ENCODE data around the gene MAB21L1.

MAB21L1 gene

DNA sequence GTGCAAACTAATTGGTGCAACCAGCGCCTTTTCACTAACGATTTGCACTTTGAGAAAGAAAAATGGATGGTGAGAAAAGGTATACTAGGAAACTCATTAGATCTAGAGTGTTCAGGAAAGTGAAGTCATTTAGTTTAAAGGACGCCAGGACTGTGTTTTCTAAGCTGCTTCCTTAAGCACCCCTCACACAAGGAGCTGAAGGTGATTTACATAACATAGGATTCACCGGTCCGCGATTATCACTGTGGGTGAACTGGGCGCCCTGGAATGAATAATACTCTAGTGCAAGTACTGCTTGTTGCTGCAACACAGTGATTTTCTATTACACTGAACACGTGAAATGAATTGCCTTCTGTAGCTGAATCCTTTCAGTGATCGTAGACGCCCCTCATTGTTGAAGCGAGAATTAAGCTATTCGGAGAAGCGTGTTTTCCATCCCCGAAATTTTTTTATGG, 2.6 kb upstream of the MAB21L1 start:
- DNase-seq = no peak

- DNase-seq = no peak
Observed at GRCh38 chr13:35478271-35479037, 2.0 kb upstream of the MAB21L1 start.

- no peak for DNase-seq
Observed at GRCh38 chr13:35477386-35477946, 977 bp upstream of the MAB21L1 start.

GRCh38 chr13:35475212-35475959, 1.1 kb downstream of the MAB21L1 start:
- DNase-seq = no peak

GRCh38 chr13:35474496-35475211, 1.8 kb downstream of the MAB21L1 start:
- no peak for DNase-seq

DNA sequence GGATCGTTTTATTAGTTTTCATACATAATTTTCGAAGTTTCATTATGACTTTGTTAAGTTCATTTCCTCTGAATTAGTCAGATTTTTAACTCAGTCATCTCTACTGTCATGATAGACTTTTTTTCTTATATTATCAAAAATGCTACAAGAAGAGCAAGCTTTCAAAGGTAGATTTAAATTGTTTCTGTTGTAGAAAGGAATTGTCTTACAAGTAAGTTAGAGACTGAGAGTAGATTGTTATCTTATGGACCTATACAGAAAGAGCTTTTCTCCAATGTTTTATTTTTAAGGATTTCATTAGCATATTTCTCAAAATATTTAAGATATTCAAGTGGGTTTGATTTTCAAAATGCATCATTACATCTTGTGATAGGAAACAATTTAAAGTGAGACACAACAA, 2.7 kb downstream of the MAB21L1 start:
- DNase-seq = no peak

DNA sequence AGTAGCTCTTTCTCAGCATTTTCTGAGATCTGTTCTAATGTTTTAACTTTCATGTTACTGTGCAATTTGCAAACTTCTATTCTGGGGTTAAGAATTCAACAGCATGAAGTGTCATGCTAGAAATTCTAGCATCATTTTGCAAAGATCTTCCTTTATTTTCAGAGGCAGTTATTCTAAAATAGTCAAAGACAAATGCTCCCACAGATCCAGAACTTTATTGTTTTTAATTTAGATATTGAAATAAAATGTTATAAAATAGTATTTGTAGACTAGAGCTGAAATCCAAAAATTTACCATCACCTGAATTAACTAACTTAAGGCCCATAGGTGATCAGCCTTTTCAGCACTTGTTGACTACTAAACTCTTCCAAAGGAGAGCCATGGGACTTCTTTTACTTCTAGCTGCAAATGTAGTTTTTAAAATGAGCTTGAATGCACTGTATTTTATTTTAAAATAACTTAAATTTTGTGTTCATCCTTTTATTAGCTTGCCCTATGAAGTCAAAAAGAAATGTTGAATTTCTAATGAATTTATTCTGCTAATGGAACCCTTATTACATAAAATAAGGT, 3.2 kb downstream of the MAB21L1 start:
- no peak for DNase-seq

DNA sequence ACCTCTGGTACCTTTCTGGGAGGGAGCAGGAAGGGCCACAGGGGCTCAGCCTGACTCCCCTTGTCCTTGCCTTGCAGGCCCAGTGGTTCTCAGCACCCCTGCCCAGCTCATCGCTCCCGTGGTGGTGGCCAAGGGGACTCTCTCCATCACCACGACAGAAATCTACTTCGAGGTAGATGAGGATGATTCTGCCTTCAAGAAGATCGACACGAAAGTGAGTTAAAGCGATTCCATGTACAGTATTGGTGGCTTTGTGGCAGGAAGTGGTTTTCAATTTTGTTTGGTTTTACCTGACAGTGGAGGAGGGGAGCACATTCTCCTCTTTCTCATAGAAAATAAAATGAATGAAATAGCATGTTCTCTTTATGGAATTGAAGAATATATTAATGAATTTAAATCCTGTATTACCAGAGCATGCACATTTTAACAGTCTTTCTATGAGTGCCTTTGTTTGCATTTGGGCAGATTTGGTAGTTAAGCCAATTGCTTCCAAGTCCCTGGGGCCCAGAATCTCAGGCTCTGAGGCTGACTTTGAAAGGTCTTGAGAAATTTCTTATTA, 4.1 kb downstream of the MAB21L1 start:
- DNase-seq = no peak

- no peak for DNase-seq
Observed at GRCh38 chr13:35471706-35472322, 4.7 kb downstream of the MAB21L1 start.

DNA sequence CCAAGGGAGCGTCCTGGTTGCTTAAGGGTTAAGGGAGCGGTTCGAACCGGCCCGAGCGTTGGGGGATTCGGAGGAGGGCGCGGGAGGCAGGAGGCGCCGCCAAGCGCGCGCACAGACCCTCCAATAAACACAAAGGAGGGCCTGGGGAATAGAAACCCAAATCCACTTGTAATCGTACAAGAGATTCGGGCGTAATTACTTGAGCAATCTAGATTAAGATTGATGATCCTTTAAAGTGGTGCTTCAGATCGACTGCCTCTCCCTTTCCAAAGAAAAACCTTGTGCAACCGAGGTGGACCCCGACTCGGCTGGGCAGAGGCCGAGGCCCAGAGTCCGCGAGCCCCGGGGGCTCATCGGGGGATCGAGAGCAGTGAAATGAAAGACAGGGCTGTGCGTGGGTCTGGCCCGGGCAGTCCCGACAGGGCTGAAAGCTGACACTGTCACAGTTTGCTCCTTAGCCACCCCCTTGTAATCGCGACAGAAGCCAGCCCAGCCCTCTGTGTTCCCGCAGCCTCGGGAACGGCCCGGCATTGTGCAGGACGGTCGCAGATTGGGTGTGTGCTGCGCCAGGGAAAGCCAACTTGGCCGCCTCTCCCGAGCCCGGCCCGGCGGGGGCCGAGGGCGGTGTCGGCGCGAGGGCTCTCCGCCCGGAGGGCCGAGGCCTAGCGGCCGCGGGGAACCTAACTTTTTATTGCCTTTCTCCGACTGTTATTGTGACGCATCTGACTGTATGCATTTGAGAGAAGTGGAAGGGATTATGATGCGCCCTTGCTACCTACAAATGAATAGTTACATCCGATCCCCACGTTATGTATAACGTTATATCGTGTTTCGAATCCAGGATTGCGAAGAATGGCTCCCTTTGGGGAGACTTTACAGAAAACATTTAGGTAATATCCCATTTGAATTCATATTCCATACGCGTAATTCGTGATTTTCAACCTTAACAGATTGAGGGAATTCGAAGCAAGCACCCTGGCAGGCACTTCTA, 5.5 kb downstream of the MAB21L1 start:
- peak in 1 of 2 donors; percentile 8 for DNase-seq

DNA sequence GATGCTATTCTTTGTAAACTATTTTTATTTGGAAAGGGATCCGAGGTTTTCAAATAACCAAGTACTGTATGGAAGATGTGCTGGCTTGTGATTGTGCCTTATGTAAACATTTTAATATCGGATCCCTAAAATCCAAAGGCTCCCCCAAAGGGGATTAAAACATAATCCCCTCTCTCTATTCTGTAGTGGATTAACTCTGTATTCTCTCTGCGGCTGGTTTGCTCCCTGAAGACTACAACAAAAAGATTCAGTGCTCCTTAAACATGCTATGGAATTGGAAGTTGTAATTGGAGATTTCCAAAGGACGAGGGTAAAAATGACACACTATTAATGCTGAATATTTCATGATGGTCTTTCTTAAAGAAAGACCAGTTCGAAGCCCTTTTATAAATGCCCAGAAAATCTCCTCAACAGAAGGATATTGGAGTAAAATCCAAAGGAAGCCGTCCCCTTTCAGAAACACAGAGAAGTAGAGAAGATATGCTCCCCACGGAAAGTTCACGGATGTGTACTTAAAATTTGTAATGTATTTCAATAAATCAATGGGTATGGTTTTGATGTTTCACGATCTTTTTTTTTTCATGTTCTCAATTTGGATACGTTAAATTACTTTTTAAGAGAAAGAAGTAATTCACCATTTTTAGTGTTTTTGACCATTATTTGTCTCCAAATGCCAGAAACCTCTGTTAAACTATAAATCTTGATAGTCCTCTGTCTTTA, 6.5 kb downstream of the MAB21L1 start:
- no peak for DNase-seq

- no peak for DNase-seq
Observed at GRCh38 chr13:35468195-35468594, 8.3 kb downstream of the MAB21L1 start.

DNA sequence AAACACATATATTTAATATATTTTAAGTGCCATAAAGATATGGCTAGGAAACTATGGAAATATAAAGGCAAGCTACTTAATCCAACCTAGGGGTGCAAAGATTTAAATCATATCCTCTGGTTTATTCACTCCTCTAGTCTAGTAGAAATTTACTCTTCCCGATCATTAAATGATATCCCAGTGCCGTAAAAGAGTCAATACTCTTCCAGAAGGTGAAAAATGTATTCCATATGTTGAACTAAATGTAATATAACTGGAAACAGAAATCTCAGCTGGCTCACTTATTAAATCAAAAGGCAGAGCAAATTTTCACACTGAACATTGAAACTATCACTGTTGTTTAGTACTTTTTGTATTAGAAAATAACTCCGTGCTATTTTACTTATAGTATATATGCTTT, 11.1 kb downstream of the MAB21L1 start:
- no peak for DNase-seq

- DNase-seq = no peak
Observed at GRCh38 chr13:35460061-35460460, 16.4 kb downstream of the MAB21L1 start.

GRCh38 chr13:35457258-35457657, 19.2 kb downstream of the MAB21L1 start:
- no peak for DNase-seq

GRCh38 chr13:35455022-35455421, 21.5 kb downstream of the MAB21L1 start:
- no peak for DNase-seq

DNA sequence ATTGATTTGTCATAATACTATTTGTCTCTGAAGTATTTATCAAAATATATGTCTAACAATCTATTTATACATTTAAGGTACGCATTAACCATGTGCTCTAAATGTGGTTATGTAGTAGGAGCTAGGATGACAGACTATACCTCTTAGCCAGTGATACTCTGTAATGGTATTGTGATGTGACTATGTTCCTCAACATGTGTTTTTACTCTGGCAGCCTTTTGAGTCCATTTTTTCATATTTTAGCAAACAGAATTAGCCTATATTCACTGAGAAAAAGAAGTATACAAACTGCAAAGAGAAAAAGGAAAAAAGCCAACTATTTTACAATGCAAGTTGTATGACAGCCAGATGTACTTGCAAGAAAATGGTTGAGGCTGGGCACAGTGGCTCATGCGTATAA, 26.7 kb downstream of the MAB21L1 start:
- no peak for DNase-seq

DNA sequence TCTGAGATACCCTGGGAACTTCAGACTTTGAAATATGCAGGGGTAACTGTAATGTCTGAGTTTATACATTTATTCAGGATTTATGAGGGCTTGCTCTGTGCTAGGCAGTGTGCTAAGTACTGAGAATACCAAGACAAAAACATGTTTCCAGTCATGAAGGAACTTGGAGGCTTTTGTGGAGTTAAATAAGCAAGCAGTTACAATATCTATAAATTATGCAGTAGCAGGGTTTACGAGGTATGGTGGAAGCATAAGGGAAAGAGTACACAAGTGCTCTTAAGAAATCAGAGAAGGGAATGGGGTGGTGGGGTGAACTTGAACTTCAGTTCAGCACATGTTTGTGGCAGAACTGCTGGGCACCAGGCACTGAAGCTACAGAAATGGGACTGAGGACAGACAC, 28.0 kb downstream of the MAB21L1 start:
- DNase-seq = no peak

Data from inflammatory macrophage (primary cell).